ENCODE measurements around the gene ADH1A. TPM values are rescaled to one million over a fixed set of nuclear protein-coding genes. Genes with fewer than 3 reads are reported as not detected.

ADH1A gene
- total RNA-seq, 1 experiment from 2014 or later, result not detected

GRCh38 chr4:99252746-99253145 lies 38.0 kb downstream of the ADH1A start:
- Histone ChIP-seq H3K18ac (ENCODE audit: insufficient read length, low read depth, low read length) (no peak overlapping the region), H3K27me3 (ENCODE audit: insufficient read depth, low read length) (no peaks in the 10 kb centered on the region), H3K4me1 (ENCODE audit: insufficient read depth, low read length) (no peaks in the 10 kb centered on the region), H3K79me1 (ENCODE audit: insufficient read depth, low read depth, low read length, poor library complexity, severe bottlenecking) (no peaks in the 10 kb centered on the region), H4K5ac (ENCODE audit: insufficient read length, low read depth, low read length) (no peak overlapping the region), H3K4me2 (ENCODE audit: insufficient read depth, insufficient read length, low read length) (no peak overlapping the region), H3K4ac (ENCODE audit: low read depth, low read length) (no peak overlapping the region), H4K8ac (replicated peaks; ENCODE audit: insufficient read length, low read depth, low read length) (no peak overlapping the region), H3K23me2 (ENCODE audit: insufficient read length, low read depth, low read length, poor library complexity, severe bottlenecking) (no peaks in the 10 kb centered on the region), H3K23ac (ENCODE audit: insufficient read length, low read depth, low read length) (no peak overlapping the region), H2BK12ac (ENCODE audit: insufficient read length, low read depth, low read length) (no peak overlapping the region), H3K56ac (ENCODE audit: insufficient read length, low read depth, low read length) (no peak overlapping the region), H3K9ac (ENCODE audit: extremely low read depth, insufficient read length, low read length) (peak overlapping the region; percentile 36), H3K79me2 (ENCODE audit: insufficient read depth, low read length) (no peaks in the 10 kb centered on the region), H4K20me1 (ENCODE audit: control insufficient read depth, insufficient read depth, insufficient read length) (no peaks in the 10 kb centered on the region), H4K91ac (ENCODE audit: insufficient read length, low read depth, low read length) (no peak overlapping the region), H2BK5ac (ENCODE audit: insufficient read length, low read length) (no peak overlapping the region), H3K27ac (ENCODE audit: insufficient read length, low read depth, low read length) (no peak overlapping the region), H2AFZ (ENCODE audit: low read length) (no peak overlapping the region), H2BK20ac (ENCODE audit: low read depth, low read length, poor library complexity, severe bottlenecking) (no peak overlapping the region), H3T11ph (ENCODE audit: low read length) (no peak overlapping the region), H3K9me3 (ENCODE audit: control insufficient read depth, low read depth, low read length) (no peaks in the 10 kb centered on the region), H2BK15ac (ENCODE audit: low read depth, low read length) (no peak overlapping the region), H3K14ac (ENCODE audit: insufficient read depth, low read length) (no peak overlapping the region), H2AK5ac (ENCODE audit: insufficient read length, low read length) (no peak overlapping the region), H2BK120ac (ENCODE audit: low read depth, low read length, poor library complexity, severe bottlenecking) (no peak overlapping the region)
- no CpG with 5 or more reads among the region's 4 CpGs for WGBS (ENCODE audit: extremely low coverage, insufficient read length, low lambda C conversion rate)
- peaks cover 9 to 15% of the 10 kb centered on the region in 2 experiments for H3K9me3 Mint-ChIP-seq
- no peaks in the 10 kb centered on the region for H3K27me3 Mint-ChIP-seq (ENCODE audit: low read depth)
- no peak overlapping the region; a peak in 1 of 7 replicates for H3K27ac Mint-ChIP-seq
- DNase-seq, result no peak
- H3K4me3 Mint-ChIP-seq, result no peak overlapping the region
- H3K36me3 Mint-ChIP-seq (ENCODE audit: insufficient read depth in 1 of 3, low read depth in 3 of 3), result peaks cover 3 to 10% (median 3%) of the 10 kb centered on the region in 3 experiments; a peak in 4 of 7 replicates
- H3K4me1 Mint-ChIP-seq, result no peaks in the 10 kb centered on the region
- TF ChIP-seq CTCF (conservative IDR thresholded peaks at IDR 0.05), result no peak
